Fibroblast of pulmonary artery (primary cell): ENCODE data around the gene WDR1.

Experiments used
- DNase-seq: peaks from one replicate; pipeline ENCODE4 v3.0.0-alpha.2; 2010; ENCODE audit warnings: low read depth
- H3K4me3 ChIP-seq: replicated peaks from 2 replicates; pipeline ENCODE4 v1.5.1; 2011; ENCODE audit warnings: low read depth, mild to moderate bottlenecking, control low read depth, low read length, moderate library complexity
- CTCF ChIP-seq: IDR thresholded peaks from 2 replicates; pipeline ENCODE4 v1.5.1; 2011; ENCODE audit warnings: mild to moderate bottlenecking, control low read depth, low read length, inconsistent platforms; ENCODE audit errors: missing control alignments

WDR1 gene

GRCh38 chr4:10123227-10124101, 6.9 kb upstream of the WDR1 start:
- TF ChIP-seq CTCF: no peak
- DNase-seq: peak; percentile 61
- H3K4me3 ChIP-seq: no peak overlapping the region

- no peak for DNase-seq
- TF ChIP-seq CTCF: no peak
- H3K4me3 ChIP-seq: no peak overlapping the region
Measured at GRCh38 chr4:10122236-10122932, 5.8 kb upstream of the WDR1 start.

- H3K4me3 ChIP-seq: no peak overlapping the region
- DNase-seq: no peak
- TF ChIP-seq CTCF: no peak
Measured at GRCh38 chr4:10121568-10122208, 5.1 kb upstream of the WDR1 start.

- no peak for DNase-seq
- no peak for TF ChIP-seq CTCF
- no peak overlapping the region for H3K4me3 ChIP-seq
Measured at GRCh38 chr4:10120943-10121567, 4.5 kb upstream of the WDR1 start.

GRCh38 chr4:10119773-10120172, 3.2 kb upstream of the WDR1 start:
- TF ChIP-seq CTCF: no peak
- no peak for DNase-seq
- H3K4me3 ChIP-seq: no peak overlapping the region

GRCh38 chr4:10119278-10119677, 2.7 kb upstream of the WDR1 start:
- no peak for DNase-seq
- H3K4me3 ChIP-seq: no peak overlapping the region
- TF ChIP-seq CTCF: no peak
